GM20431 (cell line): ENCODE results near the gene COA5.
"Not testable (repeated sequence)": the region's sequence is repeated elsewhere in the genome, so short reads cannot be mapped to it uniquely, and the experiment has no call there.

Source experiments
- in situ Hi-C: fragments of 300-500 bp; cut with MseI, MboI; formaldehyde crosslinking; loops from one replicate; pipeline ENCODE4 v1.15.0; 2020; ENCODE audit warnings: low sequenced_read_pairs; ENCODE audit not compliant: unreplicated experiment

The COA5 gene

DNA sequence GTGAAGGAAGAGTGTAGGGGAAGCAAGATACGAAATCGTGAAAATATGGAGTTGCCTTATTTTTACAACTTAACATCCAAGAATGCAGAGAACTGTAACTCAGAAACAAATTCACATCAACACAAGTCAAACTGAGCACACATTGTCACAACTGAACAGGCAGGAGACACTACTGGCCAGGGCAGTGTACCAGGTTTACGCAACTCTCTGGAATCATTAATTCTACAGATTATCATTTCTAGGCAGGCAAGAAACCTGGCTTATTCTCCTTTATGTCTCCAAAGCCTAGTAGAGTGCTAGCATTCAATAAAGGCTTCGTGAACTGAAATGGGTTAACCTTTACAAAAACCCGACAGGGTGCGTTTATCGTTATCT, 584 bp downstream of the COA5 start:
- in situ Hi-C loops = no loop called here

- in situ Hi-C loops = no loop called here
Measured at GRCh38 chr2:98607104-98607503, 1.2 kb downstream of the COA5 start.

- in situ Hi-C loops = no loop called here
Measured at GRCh38 chr2:98606431-98606830, 1.9 kb downstream of the COA5 start.

- in situ Hi-C loops = no loop called here
Measured at GRCh38 chr2:98605076-98605475, 3.2 kb downstream of the COA5 start.

GRCh38 chr2:98604547-98604946, 3.8 kb downstream of the COA5 start:
- in situ Hi-C loops = no loop called here

DNA sequence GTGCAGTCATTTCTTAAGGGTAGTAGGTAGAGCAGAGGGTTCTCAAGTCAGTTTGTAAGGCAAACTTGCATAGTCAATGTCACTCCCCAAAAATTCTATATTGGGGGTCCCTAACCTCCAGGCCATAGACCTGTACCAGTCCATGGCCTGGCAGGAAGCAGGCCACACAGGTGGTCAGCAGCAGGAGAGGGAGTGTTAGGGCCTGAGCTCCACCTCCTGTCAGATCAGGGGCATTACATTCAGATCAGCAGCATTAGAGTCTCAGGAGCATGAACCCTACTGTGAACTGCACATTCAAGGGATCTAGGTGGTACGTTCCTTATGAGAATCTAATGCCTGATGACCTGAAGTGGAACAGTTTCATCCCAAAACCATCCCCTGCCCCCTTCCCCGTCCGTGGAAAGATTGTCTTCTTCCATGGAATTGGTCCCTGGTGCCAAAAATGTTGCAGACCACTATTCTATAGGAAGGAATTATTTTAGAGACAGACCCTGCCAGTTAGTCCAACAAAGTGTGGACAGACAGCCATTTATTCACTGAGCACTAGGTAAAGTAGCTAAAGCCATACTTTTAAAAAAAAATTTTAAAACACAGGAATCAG, 6.7 kb downstream of the COA5 start:
- in situ Hi-C loops = no loop called here

- in situ Hi-C loops = no loop called here
Measured at GRCh38 chr2:98598781-98599428, 9.4 kb downstream of the COA5 start.

- in situ Hi-C loops = not testable (repeated sequence)
Measured at GRCh38 chr2:98594665-98595064, 13.6 kb downstream of the COA5 start.

GRCh38 chr2:98592565-98592964, 15.7 kb downstream of the COA5 start:
- in situ Hi-C loops = no loop called here

DNA sequence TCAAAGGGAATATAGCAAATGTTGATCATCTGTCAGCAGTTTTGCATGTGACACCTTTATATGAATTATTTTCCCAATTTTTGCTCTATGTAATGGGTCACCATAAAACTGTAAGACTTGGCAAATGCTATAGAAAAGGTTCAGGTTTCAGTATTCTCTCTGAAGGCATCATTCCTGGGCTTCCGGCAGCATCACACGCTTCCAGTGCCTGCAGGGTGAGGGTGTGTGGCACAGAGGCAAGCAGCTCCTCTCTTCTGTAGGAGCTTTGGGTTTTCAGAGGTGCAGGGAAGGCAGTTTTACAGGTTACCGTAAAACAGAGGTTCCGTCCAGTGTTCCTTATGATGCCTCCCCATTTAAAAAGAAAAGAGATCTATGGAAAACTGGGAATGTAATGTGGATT, 18.8 kb downstream of the COA5 start:
- in situ Hi-C loops = no loop called here

- in situ Hi-C loops = no loop called here
Measured at GRCh38 chr2:98588880-98589431, 19.4 kb downstream of the COA5 start.

GRCh38 chr2:98586551-98587140, 21.7 kb downstream of the COA5 start:
- in situ Hi-C loops = no loop called here

DNA sequence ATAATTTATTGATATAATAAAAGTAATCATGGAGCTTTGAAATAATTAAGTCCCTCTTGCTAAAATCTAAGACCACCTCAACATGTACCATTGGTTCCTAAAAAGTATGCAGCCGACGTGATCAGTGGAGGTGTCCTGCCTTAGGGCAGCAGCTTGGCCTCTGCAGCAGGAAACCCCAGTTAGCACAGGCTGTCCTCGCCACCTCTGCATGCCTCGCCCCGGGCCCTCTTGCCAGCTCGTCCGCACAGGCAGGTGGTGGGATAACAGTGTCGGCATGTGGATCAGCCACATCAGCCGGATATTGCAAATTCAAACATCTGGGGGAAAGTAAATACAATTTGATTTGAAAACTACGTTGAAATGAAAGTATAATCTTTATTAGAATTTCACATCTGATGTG, 22.9 kb downstream of the COA5 start:
- in situ Hi-C loops = no loop called here

DNA sequence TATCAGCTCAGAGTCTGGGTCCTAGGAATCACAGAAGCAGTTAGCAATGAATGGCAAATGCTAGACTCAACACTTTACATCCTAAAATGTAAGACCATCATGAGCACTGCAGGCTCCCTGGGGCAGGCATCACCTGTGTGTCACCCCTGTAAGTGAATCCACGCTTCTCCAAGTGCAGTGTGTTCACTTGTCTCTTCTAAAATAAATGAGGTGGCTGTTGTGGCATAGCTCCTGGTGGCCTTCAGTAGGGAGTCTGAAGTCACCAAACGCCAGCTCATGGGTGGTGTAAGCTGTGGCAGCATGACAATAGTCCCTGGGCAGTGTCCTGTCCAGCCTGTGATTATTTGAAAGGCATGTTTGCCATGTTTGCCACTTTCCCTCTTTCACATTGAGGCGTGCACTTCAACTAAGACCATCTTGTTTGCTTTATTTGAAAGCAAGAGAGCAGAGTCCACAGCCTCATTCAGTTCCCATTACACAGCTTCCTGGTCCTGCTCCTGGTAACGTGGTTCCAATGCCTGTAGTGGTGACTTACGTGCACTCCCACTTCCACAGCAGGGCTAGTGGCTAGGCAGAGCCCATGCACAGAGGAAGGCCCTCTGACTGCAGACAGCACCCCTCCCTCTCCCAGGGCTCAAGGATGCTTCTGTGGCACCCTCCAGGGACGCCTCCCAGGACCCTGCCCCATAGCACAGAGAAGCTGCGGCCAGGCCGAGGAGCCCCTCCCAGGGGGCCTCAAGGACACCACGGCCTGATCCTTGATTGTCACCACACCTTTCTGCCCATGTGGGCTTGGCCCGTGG, 24.3 kb downstream of the COA5 start:
- in situ Hi-C loops = no loop called here

- in situ Hi-C loops = no loop called here
Measured at GRCh38 chr2:98583276-98583675, 25.0 kb downstream of the COA5 start.

DNA sequence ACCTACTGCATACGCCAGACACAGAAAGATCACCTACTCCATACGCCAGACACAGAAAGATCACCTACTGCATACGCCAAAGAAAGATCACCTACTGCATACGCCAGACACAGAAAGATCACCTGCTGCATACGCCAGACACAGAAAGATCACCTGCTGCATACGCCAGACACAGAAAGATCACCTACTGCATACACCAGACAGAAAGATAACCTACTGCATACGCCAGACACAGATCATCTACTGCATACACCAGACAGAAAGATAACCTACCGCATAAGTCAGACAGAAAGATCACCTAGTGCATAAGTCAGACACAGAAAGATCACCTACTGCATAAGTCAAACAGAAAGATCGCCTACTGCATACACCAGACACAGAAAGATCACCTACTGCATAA, 25.8 kb downstream of the COA5 start:
- in situ Hi-C loops = no loop called here

- in situ Hi-C loops = no loop called here
Measured at GRCh38 chr2:98580656-98581284, 27.5 kb downstream of the COA5 start.

DNA sequence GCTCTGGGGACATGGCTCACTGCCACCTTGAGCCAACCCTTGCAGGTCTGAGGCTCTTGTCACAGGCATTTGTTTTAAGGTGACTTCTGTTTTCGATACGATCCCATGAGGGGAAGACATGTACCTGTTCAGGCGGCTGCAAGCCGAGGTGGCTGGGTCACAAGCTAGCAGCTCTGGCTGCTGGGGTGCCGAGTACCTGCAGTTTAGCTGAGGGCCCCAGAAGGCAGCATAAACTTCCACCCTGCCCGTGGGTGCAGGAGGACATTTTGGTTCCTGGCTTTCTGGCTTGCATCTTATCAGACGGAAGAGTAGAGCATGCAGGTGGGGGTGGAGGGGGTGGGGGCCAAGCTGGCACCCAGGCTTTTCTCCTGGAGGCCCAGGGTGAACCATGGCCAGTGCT, 28.4 kb downstream of the COA5 start:
- in situ Hi-C loops = no loop called here

DNA sequence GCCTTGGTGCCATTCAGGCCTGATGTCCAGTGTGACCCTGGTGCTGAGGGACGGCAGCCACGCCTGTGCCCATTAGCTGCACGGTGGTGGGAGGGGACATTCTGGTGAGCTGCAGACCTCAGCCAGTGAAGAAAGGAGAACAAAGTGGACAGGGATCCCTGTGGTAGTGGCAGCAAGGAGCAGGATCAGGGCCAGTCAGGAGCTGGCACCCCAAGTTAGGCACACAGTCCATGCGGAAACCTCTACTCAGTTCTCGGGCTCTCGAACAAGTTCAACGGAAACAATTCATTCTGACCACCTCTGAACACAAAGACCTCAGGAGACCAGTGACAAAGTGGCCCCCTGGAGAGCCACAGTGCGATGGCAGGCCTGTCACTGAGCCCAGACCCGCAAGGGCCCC, 30.1 kb downstream of the COA5 start:
- in situ Hi-C loops = no loop called here

GRCh38 chr2:98577313-98577712, 31.0 kb downstream of the COA5 start:
- in situ Hi-C loops = no loop called here
